Adrenal gland (tissue), 5 donors: ENCODE data around the gene MYH10.

Experiments used
- CTCF ChIP-seq, 6 experiments: fragments of 450-650 bp in 4 of 6; fragments of 200-600 bp in 2 of 6; sonication (generic) in 1 of 6; IDR thresholded peaks; 1 replicate in 5 of 6; 2 replicates in 1 of 6; pipeline versions ENCODE4 v1.5.1 to v1.8.0; 2016 to 2021; ENCODE audit warnings: antibody characterized with exemption in 6 of 6, mild to moderate bottlenecking in 2 of 6, moderate library complexity in 1 of 6
- POLR2A ChIP-seq, 2 donors: fragments of 450-650 bp; IDR thresholded peaks; one replicate each; pipeline ENCODE4 v1.6.1; 2017; ENCODE audit warnings: antibody characterized with exemption in 2 of 2, mild to moderate bottlenecking in 2 of 2, moderate library complexity in 1 of 2
- donor health status: DM: no; HTN: no; CAD: no.

- TF ChIP-seq CTCF (IDR thresholded peaks at IDR 0.05) (no peak), POLR2A (IDR thresholded peaks at IDR 0.05) (no peak)
Observed at GRCh38 chr17:8658810-8659209, 28.3 kb upstream of the MYH10 start.
